ENCODE measurements around the gene AGAP1. TPM values are rescaled to one million over a fixed set of nuclear protein-coding genes. Genes with fewer than 3 reads are reported as not detected.
A peak's percentile ranks its signal among the peaks of the same experiment; 100 is the strongest.

AGAP1 gene
- total RNA-seq, 1 donor from 2014 or later = 44.0 TPM

- TF ChIP-seq CTCF (IDR thresholded peaks at IDR 0.05; ENCODE audit: unreplicated experiment) = no peak
- Mint-ChIP-seq H3K4me1 (peaks cover 13% of the 10 kb centered on the region), H3K36me3 (peaks cover 15% of the 10 kb centered on the region), H3K4me3 (no peak overlapping the region), H3K9me3 (no peaks in the 10 kb centered on the region), H3K27me3 (ENCODE audit: low read depth) (no peaks in the 10 kb centered on the region), H3K27ac (no peak overlapping the region)
- no peak for DNase-seq (ENCODE audit: low spot score in 2 of 2, unreplicated experiment in 2 of 2)
These were observed 483.1 kb downstream of the AGAP1 start for GRCh38 chr2:235976956-235977355.

GRCh38 chr2:235977445-235977844 lies 483.6 kb downstream of the AGAP1 start:
- Mint-ChIP-seq H3K27ac (no peak overlapping the region), H3K9me3 (no peaks in the 10 kb centered on the region), H3K36me3 (peaks cover 12% of the 10 kb centered on the region), H3K4me3 (no peak overlapping the region), H3K27me3 (ENCODE audit: low read depth) (no peaks in the 10 kb centered on the region), H3K4me1 (peaks cover 13% of the 10 kb centered on the region)
- TF ChIP-seq CTCF (IDR thresholded peaks at IDR 0.05; ENCODE audit: unreplicated experiment) = no peak
- DNase-seq (ENCODE audit: low spot score in 2 of 2, unreplicated experiment in 2 of 2) = no peak

GRCh38 chr2:235978022-235978421 lies 484.2 kb downstream of the AGAP1 start:
- Mint-ChIP-seq H3K4me3 (no peak overlapping the region), H3K9me3 (no peaks in the 10 kb centered on the region), H3K27me3 (ENCODE audit: low read depth) (no peaks in the 10 kb centered on the region), H3K36me3 (peaks cover 11% of the 10 kb centered on the region), H3K27ac (no peak overlapping the region), H3K4me1 (peaks cover 13% of the 10 kb centered on the region)
- no peak for TF ChIP-seq CTCF (IDR thresholded peaks at IDR 0.05; ENCODE audit: unreplicated experiment)
- DNase-seq (ENCODE audit: low spot score in 2 of 2, unreplicated experiment in 2 of 2) = no peak

- Mint-ChIP-seq H3K27ac (no peak overlapping the region), H3K4me1 (peaks cover 13% of the 10 kb centered on the region), H3K27me3 (ENCODE audit: low read depth) (no peaks in the 10 kb centered on the region), H3K4me3 (no peak overlapping the region), H3K36me3 (peaks cover 14% of the 10 kb centered on the region), H3K9me3 (no peaks in the 10 kb centered on the region)
- no peak for DNase-seq (ENCODE audit: low spot score in 2 of 2, unreplicated experiment in 2 of 2)
- TF ChIP-seq CTCF (IDR thresholded peaks at IDR 0.05; ENCODE audit: unreplicated experiment) = no peak
These were observed 485.2 kb downstream of the AGAP1 start for GRCh38 chr2:235979037-235979436.

- Mint-ChIP-seq H3K27ac (no peak overlapping the region), H3K36me3 (peaks cover 16% of the 10 kb centered on the region), H3K27me3 (ENCODE audit: low read depth) (no peaks in the 10 kb centered on the region), H3K4me1 (peaks cover 13% of the 10 kb centered on the region), H3K4me3 (no peak overlapping the region), H3K9me3 (peaks cover 4% of the 10 kb centered on the region)
- TF ChIP-seq CTCF (IDR thresholded peaks at IDR 0.05; ENCODE audit: unreplicated experiment) = no peak
- peak in 1 of 2 experiments; percentile 50 for DNase-seq (ENCODE audit: low spot score in 2 of 2, unreplicated experiment in 2 of 2)
These were observed 486.1 kb downstream of the AGAP1 start for GRCh38 chr2:235979753-235980435.

Measured in mesothelial cell of epicardium (in vitro differentiated cells).